AG04450 (cell line): ENCODE measurements around the gene CCDC141. TPM values are rescaled to one million over a fixed set of nuclear protein-coding genes. Genes with fewer than 3 reads are reported as not detected.

Experiments used
- CTCF ChIA-PET: fragments of 300-600, 350-600 bp; formaldehyde crosslinking; extraction: SDS; loops from one replicate; lab custom pipeline; 2022; ENCODE audit warnings: antibody characterized with exemption, inconsistent platforms; lab: Charles Lee
- POLR2A ChIA-PET: fragments of 350-600 bp; formaldehyde crosslinking; extraction: SDS; loops from one replicate; lab custom pipeline; 2021; ENCODE audit warnings: antibody characterized with exemption, inconsistent platforms; lab: Yijun Ruan, JAX
- DNase-seq: peaks from one replicate; pipeline ENCODE4 v3.0.0-alpha.2; 2011; ENCODE audit warnings: low read depth, low spot score
- H3K27ac ChIP-seq: one replicate; pipeline ENCODE4 v1.5.1; 2012; ENCODE audit warnings: low read depth, low read length, control low read depth
- H3K27me3 ChIP-seq: one replicate; pipeline ENCODE4 v1.6.0; 2012; ENCODE audit warnings: low read length; ENCODE audit not compliant: control insufficient read depth, insufficient read depth
- H3K4me3 ChIP-seq: 2 replicates; pipeline ENCODE4 v1.5.1; 2011; ENCODE audit warnings: mild to moderate bottlenecking, low read depth, low read length, control low read depth
- H3K9me3 ChIP-seq: 2 replicates; pipeline ENCODE4 v1.5.1; 2012; ENCODE audit warnings: low read length; ENCODE audit not compliant: control insufficient read depth, insufficient read depth
- CTCF ChIP-seq: IDR thresholded peaks from 2 replicates; pipeline ENCODE4 v1.5.1; 2011; ENCODE audit warnings: low read depth, low read length, control low read depth, inconsistent platforms
- polyA plus RNA-seq: library from polyadenylated mRNA; depleted of rRNA; stranded (reverse); fragments of >200 nt; gene quantifications from 2 replicates; pipeline ENCODE4 v1.2.3, GENCODE V29; 2011

The CCDC141 gene
- polyA plus RNA-seq, 1 experiment = not detected

GRCh38 chr2:178891265-178891958 is 158.5 kb downstream of the CCDC141 start:
- no peak overlapping the region for H3K4me3 ChIP-seq
- H3K27me3 ChIP-seq = no peaks in the 10 kb centered on the region
- peak; percentile 37 for DNase-seq
- no peak overlapping the region for H3K27ac ChIP-seq
- ChIA-PET POLR2A (no interaction called here), CTCF (interaction anchor here (0.7 to 4.7 kb wide), 18 partner anchors 8 to 239 kb away, joined by 3 to 51 read pairs (median 6); no protein-coding TSS in a partner anchor)
- no peaks in the 10 kb centered on the region for H3K9me3 ChIP-seq
- peak; percentile 98 for TF ChIP-seq CTCF

- Histone ChIP-seq H3K9me3 (no peaks in the 10 kb centered on the region), H3K27ac (no peak overlapping the region), H3K27me3 (no peaks in the 10 kb centered on the region), H3K4me3 (no peak overlapping the region)
- ChIA-PET POLR2A (no interaction called here), CTCF (interaction anchor here (1.3 kb wide), 1 partner anchor 29 kb away, joined by 3 read pairs; no protein-coding TSS in a partner anchor)
- no peak for DNase-seq
- TF ChIP-seq CTCF = no peak
These were observed 163.9 kb downstream of the CCDC141 start for GRCh38 chr2:178886006-178886405.

- no peak for DNase-seq
- Histone ChIP-seq H3K4me3 (no peak overlapping the region), H3K27me3 (no peaks in the 10 kb centered on the region), H3K27ac (no peak overlapping the region), H3K9me3 (no peaks in the 10 kb centered on the region)
- POLR2A ChIA-PET = interaction anchor here (0.7 kb wide), 1 partner anchor 14 kb away, joined by 3 read pairs; no protein-coding TSS in a partner anchor
- no peak for TF ChIP-seq CTCF
- CTCF ChIA-PET = interaction anchor here (0.6 kb wide), 1 partner anchor 553 kb away, joined by 5 read pairs; no protein-coding TSS in a partner anchor
These were observed 165.5 kb downstream of the CCDC141 start for GRCh38 chr2:178884440-178884839.

GRCh38 chr2:178882666-178883440 is 167.1 kb downstream of the CCDC141 start:
- no peak for TF ChIP-seq CTCF
- DNase-seq = no peak
- Histone ChIP-seq H3K27ac (no peak overlapping the region), H3K4me3 (no peak overlapping the region), H3K9me3 (no peaks in the 10 kb centered on the region), H3K27me3 (no peaks in the 10 kb centered on the region)
- CTCF ChIA-PET = interaction anchor here (0.6 to 1.7 kb wide), 4 partner anchors 8 to 1192 kb away, joined by 3 to 6 read pairs (median 4); no protein-coding TSS in a partner anchor
- POLR2A ChIA-PET = no interaction called here

GRCh38 chr2:178881075-178881474 is 168.9 kb downstream of the CCDC141 start:
- DNase-seq = no peak
- no peak for TF ChIP-seq CTCF
- Histone ChIP-seq H3K27ac (no peak overlapping the region), H3K27me3 (no peaks in the 10 kb centered on the region), H3K4me3 (no peak overlapping the region), H3K9me3 (no peaks in the 10 kb centered on the region)
- CTCF ChIA-PET = interaction anchor here (0.7 to 6.7 kb wide), 2 partner anchors 9 to 248 kb away, joined by 3 to 51 read pairs; no protein-coding TSS in a partner anchor
- POLR2A ChIA-PET = no interaction called here
